Omental fat pad (tissue), 4 donors: Measurements from ENCODE around the gene LRTM1. TPM values are rescaled to one million over a fixed set of nuclear protein-coding genes. Genes with fewer than 3 reads are reported as not detected.

Experiments
- ATAC-seq: fragments of 150-250 bp; one replicate; pipeline ENCODE4 v1.9.1; 2016; ENCODE audit warnings: mild to moderate bottlenecking, moderate library complexity; ENCODE audit not compliant: low FRiP score
- DNase-seq: peaks from one replicate; pipeline ENCODE4 v3.0.0-alpha.2; 2019; ENCODE audit warnings: low spot score
- CTCF ChIP-seq, 3 donors: fragments of 450-650 bp; IDR thresholded peaks; one replicate each; pipeline ENCODE4 v1.5.1; 2016 to 2017; ENCODE audit warnings: antibody characterized with exemption in 3 of 3, mild to moderate bottlenecking in 3 of 3, moderate library complexity in 2 of 3
- total RNA-seq, 4 donors: library from RNA; depleted of rRNA; stranded (reverse); fragments of >200 nt; gene quantifications; one replicate each; pipeline ENCODE4 v1.1.0, GENCODE V29; 2016

Gene LRTM1
- total RNA-seq, 4 donors from 2014 or later: not detected

GRCh38 chr3:54918516-54918915 lies 9.3 kb downstream of the LRTM1 start:
- TF ChIP-seq CTCF (IDR thresholded peaks at IDR 0.05): no peak
- no peak for DNase-seq
- ATAC-seq: no peak

- no peak for ATAC-seq
Observed at GRCh38 chr3:54917862-54918261, 10.0 kb downstream of the LRTM1 start.

GRCh38 chr3:54917174-54917573 lies 10.7 kb downstream of the LRTM1 start:
- TF ChIP-seq CTCF (IDR thresholded peaks at IDR 0.05): no peak
- ATAC-seq: peak; percentile 37
- DNase-seq: no peak

More at GRCh38 chr3:54917862-54918261, 10.0 kb downstream of the LRTM1 start:
- no peak for DNase-seq
- no peak for TF ChIP-seq CTCF (IDR thresholded peaks at IDR 0.05)

GRCh38 chr3:54916732-54917131 lies 11.1 kb downstream of the LRTM1 start:
- no peak for ATAC-seq
- no peak for DNase-seq
- no peak for TF ChIP-seq CTCF (IDR thresholded peaks at IDR 0.05)

- no peak for ATAC-seq
- no peak for DNase-seq
- no peak for TF ChIP-seq CTCF (IDR thresholded peaks at IDR 0.05)
Observed at GRCh38 chr3:54915976-54916375, 11.9 kb downstream of the LRTM1 start.

GRCh38 chr3:54915181-54915580 lies 12.7 kb downstream of the LRTM1 start:
- ATAC-seq (no peak), DNase-seq (no peak)
- TF ChIP-seq CTCF (IDR thresholded peaks at IDR 0.05): no peak

- ATAC-seq: no peak
- DNase-seq: no peak
- no peak for TF ChIP-seq CTCF (IDR thresholded peaks at IDR 0.05)
Observed at GRCh38 chr3:54914180-54914579, 13.7 kb downstream of the LRTM1 start.
